ENCODE data around the gene MDFIC. TPM values are rescaled to one million over a fixed set of nuclear protein-coding genes. Genes with fewer than 3 reads are reported as not detected.

The MDFIC gene
- total RNA-seq, 2 experiments from 2014 or later = 53.5 to 55.3 TPM

DNA sequence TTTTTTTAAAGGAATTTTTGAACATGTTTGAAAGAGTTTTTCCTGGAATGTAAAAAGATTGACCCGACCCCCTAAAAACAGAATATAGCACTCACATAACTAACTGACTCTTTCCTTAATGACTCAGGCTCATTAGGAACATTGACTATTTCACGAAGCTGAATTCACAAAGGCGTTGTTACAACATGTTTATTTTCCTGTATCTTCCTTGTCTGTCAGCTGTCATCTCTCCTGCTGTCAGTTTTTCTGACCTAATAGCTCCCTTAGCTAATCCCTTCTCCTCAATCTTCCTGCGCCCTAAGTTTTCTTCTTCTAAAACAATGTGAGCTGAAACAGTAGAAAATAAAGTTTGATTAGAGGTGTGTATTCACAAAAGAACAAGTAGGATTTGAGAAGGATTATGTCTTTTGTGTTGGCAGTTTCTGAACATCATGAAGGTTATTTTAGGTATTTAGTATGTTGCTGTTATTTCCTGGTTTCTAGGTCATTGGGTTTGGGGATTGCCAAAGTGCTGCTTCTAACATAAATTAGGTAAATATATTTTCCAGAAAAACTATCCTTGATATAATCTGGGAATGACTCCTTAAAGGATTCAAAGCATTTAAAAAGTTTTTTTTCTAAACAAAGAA is 4.6 kb upstream of the MDFIC start:
- DNase-seq = no peak
- intact Hi-C loops (cut with micrococcal nuclease) = no loop called here
- Mint-ChIP-seq H3K4me1 (ENCODE audit: low read depth) (peaks cover 54% of the 10 kb centered on the region), H3K27ac (peak overlapping the region; percentile 98), H3K27me3 (no peaks in the 10 kb centered on the region), H3K4me3 (peak overlapping the region; percentile 58), H3K36me3 (ENCODE audit: low read depth) (no peaks in the 10 kb centered on the region), H3K9me3 (no peaks in the 10 kb centered on the region)
- CTCF ChIA-PET = interaction anchor here (1.1 to 2.0 kb wide), 5 partner anchors 8 to 53 kb away, joined by 3 to 9 read pairs (median 3); no protein-coding TSS in a partner anchor
- POLR2A ChIA-PET = interaction anchor here (1.1 kb wide), 1 partner anchor 15 kb away, joined by 3 read pairs; no protein-coding TSS in a partner anchor
- ATAC-seq = no peak
- TF ChIP-seq, protein P1, sequence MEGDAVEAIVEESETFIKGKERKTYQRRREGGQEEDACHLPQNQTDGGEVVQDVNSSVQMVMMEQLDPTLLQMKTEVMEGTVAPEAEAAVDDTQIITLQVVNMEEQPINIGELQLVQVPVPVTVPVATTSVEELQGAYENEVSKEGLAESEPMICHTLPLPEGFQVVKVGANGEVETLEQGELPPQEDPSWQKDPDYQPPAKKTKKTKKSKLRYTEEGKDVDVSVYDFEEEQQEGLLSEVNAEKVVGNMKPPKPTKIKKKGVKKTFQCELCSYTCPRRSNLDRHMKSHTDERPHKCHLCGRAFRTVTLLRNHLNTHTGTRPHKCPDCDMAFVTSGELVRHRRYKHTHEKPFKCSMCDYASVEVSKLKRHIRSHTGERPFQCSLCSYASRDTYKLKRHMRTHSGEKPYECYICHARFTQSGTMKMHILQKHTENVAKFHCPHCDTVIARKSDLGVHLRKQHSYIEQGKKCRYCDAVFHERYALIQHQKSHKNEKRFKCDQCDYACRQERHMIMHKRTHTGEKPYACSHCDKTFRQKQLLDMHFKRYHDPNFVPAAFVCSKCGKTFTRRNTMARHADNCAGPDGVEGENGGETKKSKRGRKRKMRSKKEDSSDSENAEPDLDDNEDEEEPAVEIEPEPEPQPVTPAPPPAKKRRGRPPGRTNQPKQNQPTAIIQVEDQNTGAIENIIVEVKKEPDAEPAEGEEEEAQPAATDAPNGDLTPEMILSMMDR (IDR thresholded peaks at IDR 0.05) = no peak

DNA sequence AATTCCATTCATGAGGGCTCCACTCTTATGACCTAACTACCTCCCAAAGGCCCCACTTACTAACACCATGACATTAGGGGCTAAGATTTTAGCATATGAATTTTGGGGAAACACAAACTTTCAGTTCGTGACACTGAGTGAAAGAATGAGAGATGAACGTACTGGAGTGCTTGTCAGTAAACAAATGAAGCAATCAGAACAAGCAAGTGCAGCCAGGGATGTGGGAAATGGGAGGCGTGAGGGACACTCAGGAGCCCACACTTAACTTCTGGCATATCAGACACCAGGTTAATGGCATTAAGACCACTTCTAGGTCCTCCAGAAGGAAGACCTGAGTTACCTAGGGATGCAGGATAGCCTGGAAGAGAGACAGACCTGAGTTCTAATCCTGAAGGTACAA is 2.3 kb upstream of the MDFIC start:
- ChIA-PET CTCF (interaction anchor here (1.0 to 2.0 kb wide), 2 partner anchors 53 to 90 kb away, joined by 3 to 9 read pairs; no protein-coding TSS in a partner anchor), POLR2A (no interaction called here)
- Mint-ChIP-seq H3K27me3 (no peaks in the 10 kb centered on the region), H3K27ac (peak overlapping the region; percentile 69), H3K9me3 (no peaks in the 10 kb centered on the region), H3K4me3 (peak overlapping the region; percentile 32), H3K36me3 (ENCODE audit: low read depth) (peaks cover 10% of the 10 kb centered on the region), H3K4me1 (ENCODE audit: low read depth) (peaks cover 58% of the 10 kb centered on the region)
- intact Hi-C loops (cut with micrococcal nuclease) = no loop called here
- DNase-seq (no peak), ATAC-seq (no peak)
- TF ChIP-seq, protein P1 (IDR thresholded peaks at IDR 0.05) = no peak

DNA sequence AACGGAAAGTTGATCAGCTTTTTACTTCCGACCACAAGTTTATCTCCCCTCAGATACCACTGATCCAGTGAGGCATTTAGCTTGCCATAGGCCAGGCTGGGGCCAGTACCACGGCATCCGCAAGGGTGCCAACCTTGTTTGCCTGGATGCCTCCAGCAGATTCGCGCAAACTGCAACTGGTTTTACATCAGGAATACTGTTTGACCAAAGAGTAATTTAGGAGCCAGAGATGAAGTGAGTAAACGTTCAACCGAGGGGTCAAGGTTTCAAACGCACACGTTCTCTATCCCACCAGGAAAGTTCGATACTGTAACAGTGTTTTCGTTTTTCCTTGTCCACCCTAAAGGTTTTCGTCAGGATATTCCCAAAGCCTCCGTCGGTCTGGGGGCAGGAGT is 266 bp upstream of the MDFIC start:
- ChIA-PET POLR2A (interaction anchor here (0.6 kb wide), 1 partner anchor 20 kb away, joined by 3 read pairs; no protein-coding TSS in a partner anchor), CTCF (interaction anchor here (1.9 kb wide), 1 partner anchor 56 kb away, joined by 11 read pairs; no protein-coding TSS in a partner anchor)
- intact Hi-C loops (cut with micrococcal nuclease) = loop anchor here (5.0 to 10.0 kb wide), 3 partner anchors 34 to 127 kb away; no protein-coding TSS in a partner anchor
- Mint-ChIP-seq H3K27ac (peak overlapping the region; percentile 98), H3K4me3 (peak overlapping the region; percentile 81), H3K36me3 (ENCODE audit: low read depth) (peaks cover 21% of the 10 kb centered on the region), H3K4me1 (ENCODE audit: low read depth) (peaks cover 58% of the 10 kb centered on the region), H3K9me3 (no peaks in the 10 kb centered on the region), H3K27me3 (no peaks in the 10 kb centered on the region)
- TF ChIP-seq, protein P1 (IDR thresholded peaks at IDR 0.05) = no peak
- peak; percentile 30 for DNase-seq
- ATAC-seq = no peak

DNA sequence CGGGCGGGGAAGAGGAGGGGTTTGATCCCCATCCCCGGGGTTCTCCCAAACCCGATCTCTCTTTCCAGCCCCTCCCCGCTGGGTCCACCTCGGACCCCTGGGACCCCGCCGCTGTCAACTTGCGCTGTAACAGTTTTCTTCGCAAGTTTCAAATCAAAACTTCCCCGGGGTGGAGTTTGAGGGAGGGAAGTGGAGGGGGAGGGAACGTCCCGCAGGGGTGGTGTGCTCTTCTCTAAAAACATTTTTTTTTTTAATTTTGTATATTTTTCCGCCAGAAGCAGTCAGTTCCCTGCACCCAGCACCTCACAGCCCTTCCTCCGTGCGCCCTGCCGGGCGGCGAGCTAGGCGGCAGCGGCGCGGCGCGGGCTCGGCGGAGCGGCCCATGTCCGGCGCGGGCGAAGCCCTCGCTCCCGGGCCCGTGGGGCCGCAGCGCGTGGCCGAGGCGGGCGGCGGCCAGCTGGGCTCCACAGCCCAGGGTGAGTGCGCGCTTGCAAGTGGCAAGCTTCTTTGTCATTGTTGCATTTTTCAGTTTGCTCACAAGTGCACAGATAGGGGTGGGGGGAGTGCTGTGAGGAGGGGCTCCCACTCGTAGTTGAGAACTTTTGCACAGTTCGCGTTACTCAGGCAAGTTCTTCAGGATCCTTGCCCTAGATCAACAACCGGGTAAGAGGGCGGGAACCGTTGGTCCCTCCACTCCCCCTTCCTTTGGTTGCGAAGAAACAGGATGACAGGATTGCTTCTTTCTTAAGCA is 933 bp downstream of the MDFIC start:
- H3K4me1 Mint-ChIP-seq (ENCODE audit: low read depth) = peaks cover 55% of the 10 kb centered on the region
- peak overlapping the region; percentile 98 for H3K27ac Mint-ChIP-seq
- TF ChIP-seq, protein P1 (IDR thresholded peaks at IDR 0.05) = no peak
- ChIA-PET POLR2A (interaction anchor here (1.1 to 2.2 kb wide), 6 partner anchors 9 to 123 kb away, joined by 3 to 10 read pairs (median 4); no protein-coding TSS in a partner anchor), CTCF (interaction anchor here (0.8 to 3.9 kb wide), 3 partner anchors 56 to 114 kb away, joined by 3 to 25 read pairs (median 6); no protein-coding TSS in a partner anchor)
- no peaks in the 10 kb centered on the region for H3K9me3 Mint-ChIP-seq
- peak overlapping the region; percentile 81 for H3K4me3 Mint-ChIP-seq
- no peaks in the 10 kb centered on the region for H3K27me3 Mint-ChIP-seq
- DNase-seq (peak; percentile 64), ATAC-seq (peak; percentile 64)
- intact Hi-C loops (cut with micrococcal nuclease) = loop anchor here (5.0 to 10.0 kb wide), 3 partner anchors 36 to 128 kb away; no protein-coding TSS in a partner anchor
- peaks cover 21% of the 10 kb centered on the region for H3K36me3 Mint-ChIP-seq (ENCODE audit: low read depth)
